IPS-NIHi7 (cell line): ENCODE measurements around the gene EXOSC1.
"Not testable (repeated sequence)": the region's sequence is repeated elsewhere in the genome, so short reads cannot be mapped to it uniquely, and the experiment has no call there.

Experiments used
- DNase-seq: peaks from one replicate; pipeline ENCODE4 v3.0.0; 2012; ENCODE audit warnings: mixed read lengths; ENCODE audit errors: extremely low spot score

Gene EXOSC1

GRCh38 chr10:97459111-97459510 lies 13.3 kb upstream of the EXOSC1 start:
- no peak for DNase-seq

- DNase-seq: no peak
Observed at GRCh38 chr10:97456686-97457065, 10.9 kb upstream of the EXOSC1 start.

- DNase-seq: no peak
Observed at GRCh38 chr10:97456034-97456685, 10.4 kb upstream of the EXOSC1 start.

GRCh38 chr10:97454330-97455036 lies 8.7 kb upstream of the EXOSC1 start:
- DNase-seq: no peak

- no peak for DNase-seq
Observed at GRCh38 chr10:97452352-97452751, 6.5 kb upstream of the EXOSC1 start.

GRCh38 chr10:97451605-97452004 lies 5.8 kb upstream of the EXOSC1 start:
- no peak for DNase-seq

GRCh38 chr10:97450828-97451227 lies 5.0 kb upstream of the EXOSC1 start:
- DNase-seq: no peak

- DNase-seq: no peak
Observed at GRCh38 chr10:97445357-97445721, 467 bp downstream of the EXOSC1 start.

- DNase-seq: no peak
Observed at GRCh38 chr10:97444212-97444611, 1.6 kb downstream of the EXOSC1 start.

- DNase-seq: no peak
Observed at GRCh38 chr10:97442277-97442676, 3.5 kb downstream of the EXOSC1 start.

GRCh38 chr10:97435211-97435610 lies 10.6 kb downstream of the EXOSC1 start:
- no peak for DNase-seq

- DNase-seq: no peak
Observed at GRCh38 chr10:97434557-97434956, 11.2 kb downstream of the EXOSC1 start.

GRCh38 chr10:97434055-97434454 lies 11.8 kb downstream of the EXOSC1 start:
- no peak for DNase-seq

- DNase-seq: no peak
Observed at GRCh38 chr10:97428572-97428981, 17.2 kb downstream of the EXOSC1 start.

GRCh38 chr10:97427571-97428179 lies 18.1 kb downstream of the EXOSC1 start:
- peak; percentile 64 for DNase-seq

- DNase-seq: no peak
Observed at GRCh38 chr10:97426776-97427570, 18.8 kb downstream of the EXOSC1 start.

- DNase-seq: peak; percentile 99
Observed at GRCh38 chr10:97425964-97426775, 19.6 kb downstream of the EXOSC1 start, which contains the start of gene PGAM1. TSS of gene PGAM1 (plus strand) at chr10:97426191. CDS start at chr10:97426308, 117 bp downstream.

GRCh38 chr10:97423757-97424098 lies 22.1 kb downstream of the EXOSC1 start:
- not testable (repeated sequence) for DNase-seq

GRCh38 chr10:97416565-97416964 lies 29.2 kb downstream of the EXOSC1 start:
- DNase-seq: no peak

- no peak for DNase-seq
Observed at GRCh38 chr10:97412891-97413304, 32.9 kb downstream of the EXOSC1 start.

- DNase-seq: no peak
Observed at GRCh38 chr10:97411406-97411805, 34.4 kb downstream of the EXOSC1 start.
